Measurements from ENCODE around the gene NACC2.
A peak's percentile ranks its signal among the peaks of the same experiment; 100 is the strongest.

Gene NACC2

GRCh38 chr9:136092741-136093140 is 2.3 kb downstream of the NACC2 start:
- DNase-seq (ENCODE audit: low spot score), result no peak

GRCh38 chr9:136092353-136092650 is 2.8 kb downstream of the NACC2 start:
- no peak for DNase-seq (ENCODE audit: low spot score)

GRCh38 chr9:136091582-136092352 is 3.3 kb downstream of the NACC2 start:
- DNase-seq (ENCODE audit: low spot score), result no peak

GRCh38 chr9:136090768-136091581 is 4.1 kb downstream of the NACC2 start:
- no peak for DNase-seq (ENCODE audit: low spot score)

GRCh38 chr9:136090056-136090735 is 4.9 kb downstream of the NACC2 start:
- DNase-seq (ENCODE audit: low spot score), result no peak

- DNase-seq (ENCODE audit: low spot score), result peak; percentile 67
Measured at GRCh38 chr9:136089697-136090045, 5.4 kb downstream of the NACC2 start.

- no peak for DNase-seq (ENCODE audit: low spot score)
Measured at GRCh38 chr9:136088939-136089696, 6.0 kb downstream of the NACC2 start.

GRCh38 chr9:136088481-136088938 is 6.6 kb downstream of the NACC2 start:
- DNase-seq (ENCODE audit: low spot score), result no peak

GRCh38 chr9:136087741-136088480 is 7.2 kb downstream of the NACC2 start:
- DNase-seq (ENCODE audit: low spot score), result no peak

- DNase-seq (ENCODE audit: low spot score), result no peak
Measured at GRCh38 chr9:136086951-136087740, 7.9 kb downstream of the NACC2 start.

GRCh38 chr9:136086213-136086881 is 8.7 kb downstream of the NACC2 start:
- no peak for DNase-seq (ENCODE audit: low spot score)

- DNase-seq (ENCODE audit: low spot score), result no peak
Measured at GRCh38 chr9:136085815-136086212, 9.3 kb downstream of the NACC2 start.

GRCh38 chr9:136084063-136084944 is 10.8 kb downstream of the NACC2 start:
- no peak for DNase-seq (ENCODE audit: low spot score)

GRCh38 chr9:136083558-136084062 is 11.5 kb downstream of the NACC2 start:
- DNase-seq (ENCODE audit: low spot score), result no peak

GRCh38 chr9:136082496-136083361 is 12.4 kb downstream of the NACC2 start:
- DNase-seq (ENCODE audit: low spot score), result no peak

- no peak for DNase-seq (ENCODE audit: low spot score)
Measured at GRCh38 chr9:136081826-136082495, 13.1 kb downstream of the NACC2 start.

- DNase-seq (ENCODE audit: low spot score), result no peak
Measured at GRCh38 chr9:136081113-136081825, 13.8 kb downstream of the NACC2 start.

All from hematopoietic multipotent progenitor cell treated with erythropoietin and hydrocortisone succinate and interleukin-3 and kit ligand, for 15 days (in vitro differentiated cells).